Mucosa of gallbladder (tissue), 1 donor: ENCODE data around the gene DDX1. TPM values are rescaled to one million over a fixed set of nuclear protein-coding genes. Genes with fewer than 3 reads are reported as not detected.
"Not testable (repeated sequence)": the region's sequence is repeated elsewhere in the genome, so short reads cannot be mapped to it uniquely, and the experiment has no call there.

ENCODE experiments used
- DNase-seq: peaks from one replicate; pipeline ENCODE4 v3.0.0-alpha.2; 2020; ENCODE audit warnings: low spot score
- total RNA-seq: library from RNA; stranded (reverse); gene quantifications from one replicate; pipeline ENCODE4 v1.2.1, GENCODE V29; 2021
- donor health status: DM: no; HTN: no; CAD: no.

Gene DDX1
- total RNA-seq, 1 donor from 2014 or later = 69.1 TPM

- no peak for DNase-seq
These were observed 24.8 kb downstream of the DDX1 start for GRCh38 chr2:15616429-15616828.

GRCh38 chr2:15616850-15617777 is 25.4 kb downstream of the DDX1 start:
- DNase-seq = no peak

- DNase-seq = no peak
These were observed 26.2 kb downstream of the DDX1 start for GRCh38 chr2:15617778-15618448.

- no peak for DNase-seq
These were observed 26.8 kb downstream of the DDX1 start for GRCh38 chr2:15618449-15618855.

- DNase-seq = no peak
These were observed 27.4 kb downstream of the DDX1 start for GRCh38 chr2:15619076-15619475.

GRCh38 chr2:15619510-15619909 is 27.8 kb downstream of the DDX1 start:
- no peak for DNase-seq

GRCh38 chr2:15619938-15620337 is 28.3 kb downstream of the DDX1 start:
- no peak for DNase-seq

GRCh38 chr2:15620340-15620739 is 28.7 kb downstream of the DDX1 start:
- DNase-seq = no peak

- no peak for DNase-seq
These were observed 29.3 kb downstream of the DDX1 start for GRCh38 chr2:15620857-15621471.

- DNase-seq = not testable (repeated sequence)
These were observed 29.8 kb downstream of the DDX1 start for GRCh38 chr2:15621472-15621870.

GRCh38 chr2:15622214-15622613 is 30.5 kb downstream of the DDX1 start:
- DNase-seq = no peak

GRCh38 chr2:15622614-15623480 is 31.2 kb downstream of the DDX1 start:
- DNase-seq = no peak

- no peak for DNase-seq
These were observed 31.8 kb downstream of the DDX1 start for GRCh38 chr2:15623481-15623796.

- DNase-seq = no peak
These were observed 32.4 kb downstream of the DDX1 start for GRCh38 chr2:15623898-15624541.

- DNase-seq = no peak
These were observed 33.2 kb downstream of the DDX1 start for GRCh38 chr2:15624903-15625302.

GRCh38 chr2:15625344-15626036 is 33.8 kb downstream of the DDX1 start:
- no peak for DNase-seq

- no peak for DNase-seq
These were observed 34.5 kb downstream of the DDX1 start for GRCh38 chr2:15626126-15626525.

- no peak for DNase-seq
These were observed 35.3 kb downstream of the DDX1 start for GRCh38 chr2:15626967-15627366.

- DNase-seq = no peak
These were observed 36.4 kb downstream of the DDX1 start for GRCh38 chr2:15627817-15628684.
